Inflammatory macrophage treated with lipopolysaccharide for 1 hour (primary cell): Measurements from ENCODE around the gene CHIC2.
"Not testable (repeated sequence)": the region's sequence is repeated elsewhere in the genome, so short reads cannot be mapped to it uniquely, and the experiment has no call there.

Experiments used
- DNase-seq, 2 donors: peaks; one replicate each; pipeline ENCODE4 v3.0.0-alpha.2; 2020 to 2022

CHIC2 gene

GRCh38 chr4:54064317-54065111 lies at the start of gene CHIC2:
CHIC2 (minus strand) TSS chr4:54064605; CDS start chr4:54064300, 305 bp downstream.
- DNase-seq, result peak; percentile 93 to 97

GRCh38 chr4:54113206-54113605 lies 48.8 kb upstream of the CHIC2 start:
- not testable (repeated sequence) for DNase-seq

GRCh38 chr4:54110019-54110416 lies 45.6 kb upstream of the CHIC2 start:
- no peak for DNase-seq

GRCh38 chr4:54109241-54110018 lies 45.0 kb upstream of the CHIC2 start:
- DNase-seq, result no peak

GRCh38 chr4:54107951-54108748 lies 43.7 kb upstream of the CHIC2 start:
- DNase-seq, result peak; percentile 68 to 76

GRCh38 chr4:54104907-54105306 lies 40.5 kb upstream of the CHIC2 start:
- DNase-seq, result peak; percentile 67 to 86

- DNase-seq, result no peak
Measured at GRCh38 chr4:54103190-54103574, 38.8 kb upstream of the CHIC2 start.

GRCh38 chr4:54102531-54103106 lies 38.2 kb upstream of the CHIC2 start:
- DNase-seq, result no peak

- no peak for DNase-seq
Measured at GRCh38 chr4:54101190-54102041, 37.0 kb upstream of the CHIC2 start.

GRCh38 chr4:54100595-54101189 lies 36.3 kb upstream of the CHIC2 start:
- DNase-seq, result no peak

- no peak for DNase-seq
Measured at GRCh38 chr4:54099748-54100574, 35.6 kb upstream of the CHIC2 start, which contains the start of gene GSX2. GSX2 (plus strand) TSS chr4:54100163; CDS start chr4:54100345, 182 bp downstream.

GRCh38 chr4:54099287-54099747 lies 34.9 kb upstream of the CHIC2 start:
- DNase-seq, result no peak

- DNase-seq, result no peak
Measured at GRCh38 chr4:54098375-54098774, 34.0 kb upstream of the CHIC2 start.

GRCh38 chr4:54097152-54097551 lies 32.7 kb upstream of the CHIC2 start:
- no peak for DNase-seq

GRCh38 chr4:54096295-54096962 lies 32.0 kb upstream of the CHIC2 start:
- no peak for DNase-seq

GRCh38 chr4:54095110-54095825 lies 30.9 kb upstream of the CHIC2 start:
- DNase-seq, result no peak

GRCh38 chr4:54094451-54094850 lies 30.0 kb upstream of the CHIC2 start:
- no peak for DNase-seq

GRCh38 chr4:54093324-54094240 lies 29.2 kb upstream of the CHIC2 start:
- DNase-seq, result peak in 1 of 2 donors; percentile 21
